ENCODE data around the gene TMPRSS12.
"Not testable (repeated sequence)": the region's sequence is repeated elsewhere in the genome, so short reads cannot be mapped to it uniquely, and the experiment has no call there.

TMPRSS12 gene

GRCh38 chr12:50927356-50927755, 84.6 kb downstream of the TMPRSS12 start:
- no peak for DNase-seq

GRCh38 chr12:50927766-50928224, 85.1 kb downstream of the TMPRSS12 start:
- DNase-seq = no peak

GRCh38 chr12:50928392-50928791, 85.7 kb downstream of the TMPRSS12 start:
- DNase-seq = no peak

GRCh38 chr12:50929831-50930230, 87.1 kb downstream of the TMPRSS12 start:
- DNase-seq = no peak

- DNase-seq = not testable (repeated sequence)
Measured at GRCh38 chr12:50930477-50930876, 87.8 kb downstream of the TMPRSS12 start.

- no peak for DNase-seq
Measured at GRCh38 chr12:50932787-50933280, 90.1 kb downstream of the TMPRSS12 start.

GRCh38 chr12:50933459-50934124, 90.9 kb downstream of the TMPRSS12 start:
- DNase-seq = peak; percentile 5

- no peak for DNase-seq
Measured at GRCh38 chr12:50934371-50934851, 91.7 kb downstream of the TMPRSS12 start.

GRCh38 chr12:50934981-50935807, 92.5 kb downstream of the TMPRSS12 start:
- no peak for DNase-seq

- DNase-seq = no peak
Measured at GRCh38 chr12:50936821-50937530, 94.2 kb downstream of the TMPRSS12 start.

All from fibroblast of skin of right biceps (primary cell).